ENCODE results near the gene BLCAP.
"Not testable (repeated sequence)": the region's sequence is repeated elsewhere in the genome, so short reads cannot be mapped to it uniquely, and the experiment has no call there.

BLCAP gene

GRCh38 chr20:37513779-37514359 lies 13.8 kb downstream of the BLCAP start:
- DNase-seq = peak; percentile 32

- no peak for DNase-seq
Observed at GRCh38 chr20:37511610-37512275, 15.9 kb downstream of the BLCAP start.

GRCh38 chr20:37510226-37510625 lies 17.4 kb downstream of the BLCAP start:
- DNase-seq = no peak

- DNase-seq = no peak
Observed at GRCh38 chr20:37506152-37506725, 21.4 kb downstream of the BLCAP start.

GRCh38 chr20:37505263-37506151 lies 22.2 kb downstream of the BLCAP start:
- DNase-seq = no peak

- no peak for DNase-seq
Observed at GRCh38 chr20:37504404-37505096, 23.1 kb downstream of the BLCAP start.

- no peak for DNase-seq
Observed at GRCh38 chr20:37503256-37503927, 24.3 kb downstream of the BLCAP start.

GRCh38 chr20:37502654-37503053 lies 25.0 kb downstream of the BLCAP start:
- no peak for DNase-seq

GRCh38 chr20:37501940-37502339 lies 25.7 kb downstream of the BLCAP start:
- DNase-seq = no peak

GRCh38 chr20:37500311-37500710 lies 27.4 kb downstream of the BLCAP start:
- DNase-seq = no peak

GRCh38 chr20:37498066-37498665 lies 29.5 kb downstream of the BLCAP start:
- no peak for DNase-seq

- no peak for DNase-seq
Observed at GRCh38 chr20:37494796-37495195, 32.9 kb downstream of the BLCAP start.

GRCh38 chr20:37494301-37494700 lies 33.4 kb downstream of the BLCAP start:
- DNase-seq = no peak

GRCh38 chr20:37492945-37493344 lies 34.7 kb downstream of the BLCAP start:
- DNase-seq = no peak

GRCh38 chr20:37492096-37492625 lies 35.5 kb downstream of the BLCAP start:
- no peak for DNase-seq

- no peak for DNase-seq
Observed at GRCh38 chr20:37490663-37491350, 36.9 kb downstream of the BLCAP start.

- not testable (repeated sequence) for DNase-seq
Observed at GRCh38 chr20:37486209-37486608, 41.5 kb downstream of the BLCAP start.

- no peak for DNase-seq
Observed at GRCh38 chr20:37484331-37484730, 43.3 kb downstream of the BLCAP start.

- DNase-seq = no peak
Observed at GRCh38 chr20:37481610-37482009, 46.1 kb downstream of the BLCAP start.

- DNase-seq = no peak
Observed at GRCh38 chr20:37480919-37481318, 46.8 kb downstream of the BLCAP start.
